NCI-H2081 (cell line): ENCODE results near the gene UCN.
"Not testable (repeated sequence)": the region's sequence is repeated elsewhere in the genome, so short reads cannot be mapped to it uniquely, and the experiment has no call there.

Experiments
- DNase-seq, 2 experiments: peaks; one replicate each; lab custom pipeline; 2025; lab: John Stamatoyannopoulos, UW

The UCN gene

DNA sequence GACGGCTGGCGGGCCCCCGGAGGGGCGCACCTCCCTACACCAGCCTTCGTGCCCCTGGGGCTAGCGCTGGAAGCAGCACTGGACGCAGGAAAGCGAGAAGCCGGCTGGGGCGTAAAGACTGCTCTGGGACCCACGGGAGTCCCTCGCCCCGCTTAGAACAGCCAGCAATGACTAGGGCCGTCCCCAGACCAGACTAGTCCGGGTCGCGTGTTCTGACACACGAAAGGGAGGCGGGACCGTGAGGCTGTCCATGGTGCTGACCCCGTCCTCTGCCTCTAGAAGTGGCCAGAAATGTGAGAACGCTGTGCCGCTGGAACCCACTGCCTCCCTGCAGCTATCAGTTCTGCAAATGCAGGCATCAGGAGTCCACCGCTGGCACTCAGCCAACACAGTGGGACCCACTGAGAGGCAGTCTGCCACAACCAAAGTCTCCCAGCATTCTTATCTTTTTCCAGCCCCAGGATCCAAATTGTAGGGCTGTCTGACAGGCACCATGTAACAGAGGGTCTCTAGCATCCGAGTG, at the start of gene UCN:
TSS of gene UCN (minus strand) at position 87 of the 523 bp plus-strand sequence. CDS start 550 bp downstream, outside the sequence.
- DNase-seq = no peak

DNA sequence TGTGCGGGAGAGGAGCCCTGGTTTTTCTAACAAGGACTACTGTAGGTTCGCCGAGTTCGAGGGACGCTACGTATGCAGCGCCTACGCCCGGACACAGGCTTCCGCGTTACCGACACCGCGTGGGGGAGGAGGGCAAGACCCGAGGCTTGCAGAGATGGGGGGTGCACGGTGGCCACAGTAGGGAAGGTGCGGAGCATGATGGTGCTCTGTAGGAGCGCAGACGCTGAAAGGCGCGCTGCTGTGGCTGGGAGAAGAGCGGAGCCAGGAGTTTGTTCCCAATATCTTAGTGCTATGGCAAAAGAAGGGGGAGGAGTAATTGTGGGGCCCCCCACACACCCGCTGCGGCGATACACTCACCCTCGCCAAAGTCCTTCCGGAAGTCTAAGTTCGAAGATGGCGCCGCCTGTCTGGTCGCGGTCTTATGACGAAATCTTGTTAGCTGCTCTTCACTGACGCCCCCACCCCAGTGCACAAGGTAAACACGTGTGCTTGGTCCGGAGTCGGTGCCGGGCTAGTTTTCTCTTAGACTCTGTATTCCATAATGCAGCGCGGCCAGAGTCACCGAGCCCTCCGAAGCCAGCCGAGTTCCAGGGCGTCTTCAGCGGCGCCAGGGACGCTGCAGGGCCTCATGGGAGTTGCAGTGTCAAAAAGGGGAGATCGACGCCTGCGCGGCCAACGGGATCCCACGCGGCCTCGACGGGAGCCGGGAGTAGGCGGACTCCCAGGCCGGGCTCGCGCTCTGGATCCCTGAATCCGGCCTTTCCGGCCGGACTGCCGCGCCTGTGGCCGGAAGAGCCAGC, 48.3 kb upstream of the UCN start, which contains the start of gene GTF3C2:
TSS of gene GTF3C2 (minus strand) at position 383 of the 800 bp plus-strand sequence. CDS start 13,210 bp downstream, outside the sequence.
- DNase-seq = peak; percentile 97 to 98

- DNase-seq = peak in 1 of 2 experiments; percentile 61
Measured at GRCh38 chr2:27356056-27356381, 47.8 kb upstream of the UCN start.

- no peak for DNase-seq
Measured at GRCh38 chr2:27354597-27354927, 46.3 kb upstream of the UCN start.

DNA sequence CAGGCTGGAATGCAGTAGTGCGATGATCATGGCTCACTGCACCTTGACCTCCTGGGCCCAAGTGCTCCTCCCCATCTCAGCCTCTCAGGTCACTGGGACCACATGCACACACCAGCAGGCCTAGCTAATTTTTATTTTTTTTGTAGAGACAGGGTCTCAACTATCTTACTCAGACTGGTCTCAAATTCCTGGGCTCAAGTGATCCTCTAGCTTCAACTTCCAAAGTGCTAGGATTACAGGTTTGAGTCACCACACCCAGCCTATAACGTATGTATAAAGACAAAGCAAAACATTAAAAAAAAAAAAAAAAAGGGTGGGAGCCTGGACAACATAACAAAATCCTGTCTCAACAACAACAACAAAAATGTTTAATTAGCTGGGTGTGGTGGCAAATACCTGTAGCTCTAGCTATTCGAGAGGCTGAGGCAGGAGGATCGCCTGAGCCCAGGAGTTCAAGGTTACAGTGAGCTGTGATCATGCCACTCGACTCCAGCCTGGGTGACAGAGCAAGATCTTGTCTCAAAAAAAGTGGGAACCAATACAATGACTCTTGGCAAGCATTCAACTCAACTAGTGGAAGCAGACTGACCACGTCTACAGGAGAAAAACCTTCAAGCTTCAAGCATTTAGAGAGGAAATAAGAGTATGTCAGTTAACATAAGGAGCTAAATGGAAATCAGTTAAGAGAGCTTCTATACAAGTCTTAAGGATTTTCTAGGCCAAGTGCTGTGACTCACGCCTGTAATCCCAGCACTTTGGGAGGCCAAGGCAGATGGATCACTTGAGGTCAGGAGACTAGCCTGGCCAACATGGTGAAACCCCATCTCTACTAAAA, 45.7 kb upstream of the UCN start:
- no peak for DNase-seq

DNA sequence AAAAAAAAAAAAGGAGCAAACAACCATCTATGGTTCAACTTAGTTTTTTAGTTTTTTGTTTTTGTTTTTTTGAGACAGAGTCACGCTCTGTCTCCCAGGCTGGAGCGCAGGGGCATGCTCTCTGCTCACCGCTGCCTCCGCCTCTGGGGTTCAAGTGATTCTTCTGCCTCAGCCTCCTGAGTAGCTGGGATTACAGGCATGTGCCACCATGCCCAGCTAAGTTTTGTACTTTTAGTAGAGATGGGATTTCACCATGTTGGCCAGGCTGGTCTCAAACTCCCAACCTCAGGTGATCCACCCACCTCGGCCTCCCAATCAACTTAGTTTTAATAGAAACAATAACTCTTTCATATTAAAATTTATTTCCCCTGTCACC, 45.1 kb upstream of the UCN start:
- not testable (repeated sequence) for DNase-seq

DNA sequence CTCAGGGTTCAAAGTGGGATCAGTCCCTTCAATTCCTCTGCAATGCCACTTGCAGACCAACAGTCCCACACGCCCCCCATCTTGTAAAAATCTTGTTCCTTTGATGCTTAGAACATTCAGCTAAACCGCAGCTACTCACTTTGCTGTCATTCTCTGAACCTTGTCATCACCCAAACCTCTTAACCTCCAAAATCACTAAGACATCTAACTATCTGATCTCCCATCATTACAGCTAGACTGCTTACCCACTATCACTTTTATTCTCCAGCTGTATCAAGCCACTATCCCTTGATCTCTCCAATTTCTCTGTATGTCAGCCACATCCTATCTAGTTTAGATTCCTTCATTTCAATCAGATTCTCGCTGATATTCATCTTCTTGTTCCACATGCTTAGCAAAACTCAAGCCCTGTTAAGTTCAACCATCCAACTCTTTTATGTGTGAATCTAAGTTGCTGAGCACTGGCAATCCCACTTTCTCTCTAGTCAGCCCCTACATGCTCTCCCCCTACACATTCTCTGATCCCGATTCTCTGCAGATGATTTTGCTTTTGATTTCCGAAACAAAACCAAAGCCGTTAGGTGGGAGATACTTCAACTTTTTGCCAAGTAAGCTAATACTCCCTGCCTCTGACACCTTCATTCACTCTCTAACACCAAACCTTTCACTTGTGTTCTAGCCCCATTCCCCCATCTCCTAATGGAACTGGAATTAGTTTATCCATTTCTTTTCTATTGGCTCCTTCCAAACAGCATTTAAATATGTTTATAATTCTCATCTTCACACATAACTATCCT, 43.8 kb upstream of the UCN start:
- DNase-seq = no peak

DNA sequence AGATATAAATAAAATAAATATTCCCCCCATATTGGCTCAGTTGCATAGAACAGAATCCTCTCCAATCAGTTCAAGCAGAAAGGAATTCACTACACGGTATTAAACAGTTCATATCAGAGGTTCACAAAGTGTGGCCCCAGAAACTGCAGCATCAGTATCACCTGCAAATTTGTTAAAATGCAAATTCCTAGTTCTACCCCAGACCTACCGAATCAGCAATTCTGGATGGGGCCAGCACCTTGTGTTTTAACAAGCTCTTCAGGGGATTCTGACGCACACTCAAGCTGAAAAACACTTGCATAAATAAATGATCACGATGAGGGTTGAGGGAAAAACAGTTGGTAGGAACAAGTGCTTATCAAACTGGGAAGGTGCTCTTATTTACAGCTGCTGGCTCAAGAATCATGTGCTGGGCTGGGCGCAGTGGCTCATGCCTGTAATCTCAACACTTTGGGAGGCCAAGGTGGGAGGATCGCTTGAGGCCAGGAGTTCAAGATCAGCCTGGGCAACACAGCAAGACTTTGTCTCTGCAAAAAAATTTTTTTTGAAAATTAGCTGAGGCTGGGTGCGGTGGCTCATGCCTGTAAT, 42.0 kb upstream of the UCN start:
- DNase-seq = no peak

DNA sequence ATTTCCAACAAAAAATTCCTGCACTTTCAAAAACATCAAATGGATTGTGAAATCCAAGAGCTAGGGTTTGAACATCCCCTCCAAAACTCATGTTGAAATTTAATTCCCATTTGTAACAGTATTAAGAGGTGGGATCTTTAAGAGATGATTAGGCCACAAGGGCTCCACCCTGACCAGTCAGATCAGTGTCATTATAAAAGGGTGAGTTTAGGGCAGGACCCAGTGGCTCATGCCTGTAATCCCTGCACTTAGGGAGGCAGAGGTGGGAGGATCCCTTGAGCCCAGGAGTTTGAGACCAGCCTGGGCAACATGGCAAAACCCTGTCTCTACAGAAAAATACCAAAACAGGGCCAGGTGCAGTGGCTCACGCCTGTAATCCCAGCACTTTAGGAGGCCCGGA, 39.4 kb upstream of the UCN start:
- no peak for DNase-seq

DNA sequence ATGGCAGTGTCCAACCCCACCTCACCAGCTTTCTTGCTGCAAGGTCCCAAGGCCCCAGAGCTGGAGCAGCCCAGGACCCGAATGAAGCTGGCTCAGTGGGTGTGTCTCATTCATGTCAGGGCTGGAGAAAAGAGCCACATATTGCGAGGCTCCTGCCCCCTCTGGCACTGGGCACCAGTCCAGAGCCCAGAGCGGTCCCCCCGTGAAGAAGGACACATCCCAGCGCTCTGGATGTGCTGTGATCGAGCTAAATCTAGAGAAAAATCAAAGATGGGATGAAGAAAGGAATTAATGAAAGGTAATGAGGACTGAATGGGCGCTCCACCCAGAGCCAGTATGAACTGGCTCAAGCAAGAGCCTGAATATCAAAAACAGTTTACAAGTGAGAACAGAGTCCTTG, 27.9 kb upstream of the UCN start:
- no peak for DNase-seq

GRCh38 chr2:27335311-27335710, 27.1 kb upstream of the UCN start:
- DNase-seq = no peak

DNA sequence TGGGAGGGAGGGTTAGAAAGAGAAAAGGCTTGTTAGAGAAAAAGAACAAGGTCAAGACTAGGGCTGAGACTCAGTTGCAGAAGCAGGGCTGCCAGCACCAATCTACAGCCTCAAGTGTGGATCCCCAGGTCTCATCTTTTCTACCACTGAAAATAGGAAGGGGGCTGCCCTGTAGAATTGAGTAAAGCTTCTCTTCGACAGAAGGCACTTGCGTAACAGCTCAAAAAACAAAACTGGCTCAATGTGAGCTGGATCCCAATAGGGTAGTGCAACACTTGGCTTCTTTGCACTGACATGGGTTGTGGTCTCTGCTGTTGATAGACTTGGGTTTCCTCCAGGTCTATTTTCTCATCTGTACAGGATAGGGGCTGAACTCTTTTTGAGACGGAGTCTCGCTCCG, 16.5 kb upstream of the UCN start:
- DNase-seq = no peak

DNA sequence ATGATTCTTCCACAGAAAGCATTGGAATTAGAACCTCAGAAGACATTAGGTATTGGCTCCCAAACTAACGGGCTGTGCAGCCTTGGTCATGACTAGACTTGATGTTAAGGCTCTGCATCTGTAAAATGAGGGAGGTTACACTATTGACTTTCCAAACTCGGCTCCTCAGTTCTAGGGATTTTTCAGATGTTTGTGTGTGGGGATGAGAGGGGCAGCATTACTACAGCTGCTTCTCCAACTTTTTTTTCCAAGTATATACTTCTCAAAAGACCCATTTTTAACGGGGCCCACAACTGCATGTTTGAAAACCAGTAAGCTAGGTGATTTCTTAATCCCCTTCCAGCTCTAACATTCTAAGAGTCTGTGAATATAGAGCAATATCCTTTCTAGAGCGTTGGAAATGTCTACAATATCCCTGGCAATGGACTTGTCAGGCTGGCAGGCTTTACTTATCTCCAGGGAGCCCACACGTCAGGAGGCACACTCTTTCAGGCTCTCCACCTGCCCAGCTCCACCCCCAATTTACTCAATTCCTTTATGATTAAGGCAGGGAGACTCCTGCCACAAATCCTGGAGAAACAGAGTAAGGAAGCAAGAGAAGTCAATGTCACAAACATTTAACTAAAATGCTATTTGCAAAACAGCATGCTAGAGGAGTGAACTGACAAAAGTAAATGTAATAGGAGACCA, 15.5 kb upstream of the UCN start:
- peak in 1 of 2 experiments; percentile 56 for DNase-seq

GRCh38 chr2:27322766-27323595, 14.7 kb upstream of the UCN start, which contains the start of gene MPV17:
MPV17 (minus strand) TSS chr2:27323097; CDS start chr2:27322517, 580 bp downstream.
- DNase-seq = peak; percentile 91 to 95

GRCh38 chr2:27322301-27322765, 14.1 kb upstream of the UCN start:
- no peak for DNase-seq

DNA sequence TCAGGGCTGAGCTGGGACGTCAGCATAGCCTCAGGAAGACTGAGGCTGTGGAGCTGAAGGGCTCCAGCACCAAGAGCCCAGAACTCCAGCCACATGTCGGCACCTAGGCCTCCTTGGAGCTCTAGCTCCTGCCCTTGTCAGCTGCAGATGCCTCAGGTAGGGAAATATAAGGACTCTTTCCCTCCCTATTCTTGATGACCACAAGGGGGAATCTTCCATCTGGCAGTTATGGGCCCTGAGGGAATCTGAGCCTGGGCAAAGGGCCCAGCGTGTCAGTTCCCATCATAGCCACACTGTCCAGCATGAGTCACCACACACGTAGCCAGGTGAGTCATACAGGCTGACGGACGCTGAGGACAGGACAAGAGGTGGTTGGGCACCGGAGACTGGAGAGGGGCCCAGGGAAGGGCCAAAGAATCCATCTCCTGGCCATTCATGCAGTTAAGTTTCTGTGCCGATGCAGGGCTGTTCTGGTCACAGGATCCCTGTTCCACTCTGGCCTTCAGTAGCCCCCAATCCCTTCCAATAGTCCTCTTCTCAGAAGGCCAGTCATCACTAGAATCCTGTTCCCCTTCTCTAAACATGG, 12.8 kb upstream of the UCN start:
- peak in 1 of 2 experiments; percentile 8 for DNase-seq

DNA sequence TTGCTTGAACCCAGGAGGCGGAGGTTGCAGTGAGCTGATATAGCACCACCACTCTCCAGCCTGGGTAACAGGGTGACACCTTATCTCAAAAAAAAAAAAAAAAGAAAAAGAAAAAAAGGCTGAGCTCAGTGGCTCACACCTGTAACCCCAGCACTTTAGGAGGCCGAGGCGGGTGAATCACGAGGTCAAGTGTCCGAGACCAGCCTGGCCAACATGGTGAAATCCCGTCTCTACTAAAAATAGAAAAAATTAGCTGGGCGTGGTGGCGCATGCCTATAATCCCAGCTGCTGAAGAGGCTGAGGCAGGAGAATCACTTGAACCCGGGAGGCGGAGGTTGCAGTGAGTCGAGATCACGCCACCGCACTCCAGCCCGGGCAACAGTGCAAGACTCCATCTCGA, 11.6 kb upstream of the UCN start:
- DNase-seq = not testable (repeated sequence)

DNA sequence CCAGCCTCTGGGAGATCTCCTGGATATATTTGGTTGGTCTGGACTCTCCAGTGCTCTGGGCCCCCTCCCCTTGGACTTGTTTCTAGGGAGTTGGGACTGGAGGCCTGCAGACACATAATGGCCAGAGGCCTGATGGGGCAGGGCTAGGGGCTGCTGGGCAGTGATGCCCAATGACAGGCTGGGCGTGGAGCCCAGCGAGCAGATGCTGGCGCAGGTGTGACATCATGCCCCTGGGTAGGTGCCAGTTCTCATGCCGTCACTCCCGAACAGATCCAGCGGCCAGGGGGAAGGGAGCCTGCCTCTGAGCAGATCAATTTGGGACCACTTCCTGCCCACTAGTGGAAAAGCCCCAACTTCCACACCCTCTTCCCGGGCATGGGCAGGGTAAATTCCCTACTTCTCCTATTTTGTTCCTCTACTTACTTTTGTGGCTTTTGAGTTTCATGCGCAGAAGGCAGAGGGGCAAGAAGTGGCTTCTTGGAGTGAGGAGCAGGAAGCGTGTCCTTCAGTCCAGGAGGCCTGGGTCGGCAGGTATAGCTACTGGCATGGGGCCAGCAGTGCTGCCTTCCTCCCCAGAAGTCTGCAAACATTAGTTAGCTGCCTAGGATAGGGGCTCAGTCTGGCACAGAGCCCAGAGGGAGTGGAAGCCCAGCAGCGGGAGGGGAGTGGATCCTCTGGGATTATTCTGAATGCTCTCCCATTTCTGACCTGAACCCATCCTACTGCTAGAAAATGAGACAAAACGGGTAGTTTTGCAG, 8.6 kb upstream of the UCN start:
- DNase-seq = peak; percentile 60 to 72

DNA sequence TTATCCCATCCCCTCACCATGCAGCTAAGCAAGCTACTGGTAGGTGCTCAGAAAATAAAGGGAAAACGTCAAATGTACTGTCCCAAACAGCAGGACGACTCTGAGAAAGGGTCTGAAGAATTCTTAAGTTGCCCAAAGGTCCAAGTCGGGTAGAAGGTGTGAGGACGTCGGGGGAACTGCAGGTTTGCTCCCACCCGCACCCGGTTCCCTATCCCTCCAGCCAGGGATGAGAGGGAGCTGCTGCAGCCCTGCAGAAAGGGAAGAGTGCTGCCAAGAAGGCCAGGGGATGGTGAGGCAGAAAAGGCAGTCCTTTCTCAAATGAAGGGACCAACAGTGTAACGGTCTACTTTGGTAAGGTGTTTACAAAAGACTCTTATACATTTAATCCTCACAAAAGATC, 6.9 kb upstream of the UCN start:
- DNase-seq = no peak
